Peyer's patch (tissue), 4 donors: ENCODE data around the gene TMEM169. TPM values are rescaled to one million over a fixed set of nuclear protein-coding genes. Genes with fewer than 3 reads are reported as not detected.

Experiments used
- DNase-seq, 3 donors: peaks; one replicate each; pipeline ENCODE4 v3.0.0-alpha.2; 2017 to 2019
- H3K27ac ChIP-seq, 4 donors: fragments of 200-600 bp; sonication (generic); one replicate each; pipeline ENCODE4 v1.5.1; 2016 to 2019
- H3K27me3 ChIP-seq, 2 donors: fragments of 200-600 bp; sonication (generic); one replicate each; pipeline ENCODE4 v1.5.1; 2019
- H3K36me3 ChIP-seq, 3 donors: fragments of 200-600 bp; sonication (generic); one replicate each; pipeline ENCODE4 v1.5.1; 2016 to 2019
- H3K4me1 ChIP-seq, 4 donors: fragments of 200-600 bp; sonication (generic); one replicate each; pipeline ENCODE4 v1.5.1; 2016 to 2019
- H3K4me3 ChIP-seq, 4 donors: fragments of 200-600 bp; sonication (generic); 1 replicate in 3 of 4; 2 replicates in 1 of 4; pipeline ENCODE4 v1.5.1; 2016 to 2019; ENCODE audit warnings: mild to moderate bottlenecking in 1 of 4
- H3K9me3 ChIP-seq, 4 donors: fragments of 200-600 bp; sonication (generic); one replicate each; pipeline ENCODE4 v1.5.1; 2016 to 2019; ENCODE audit warnings: mild to moderate bottlenecking in 1 of 4
- CTCF ChIP-seq, 6 experiments: fragments of 450-650 bp in 4 of 6; fragments of 200-600 bp in 2 of 6; sonication (generic) in 1 of 6; IDR thresholded peaks; one replicate each; pipeline ENCODE4 v1.5.1; 2017 to 2019; ENCODE audit warnings: antibody characterized with exemption in 6 of 6, mild to moderate bottlenecking in 3 of 6, moderate library complexity in 1 of 6
- POLR2A ChIP-seq, 2 donors: fragments of 450-650 bp; IDR thresholded peaks; one replicate each; pipeline ENCODE4 v1.5.1; 2017; ENCODE audit warnings: antibody characterized with exemption in 2 of 2, mild to moderate bottlenecking in 2 of 2, moderate library complexity in 2 of 2
- total RNA-seq, 4 donors: library from RNA; depleted of rRNA; stranded (reverse); fragments of >200 nt; gene quantifications; one replicate each; pipeline ENCODE4 v1.1.0, GENCODE V29; 2016

The TMEM169 gene
- total RNA-seq, 4 donors from 2014 or later, result 1.6 TPM; not detected in 3

DNA sequence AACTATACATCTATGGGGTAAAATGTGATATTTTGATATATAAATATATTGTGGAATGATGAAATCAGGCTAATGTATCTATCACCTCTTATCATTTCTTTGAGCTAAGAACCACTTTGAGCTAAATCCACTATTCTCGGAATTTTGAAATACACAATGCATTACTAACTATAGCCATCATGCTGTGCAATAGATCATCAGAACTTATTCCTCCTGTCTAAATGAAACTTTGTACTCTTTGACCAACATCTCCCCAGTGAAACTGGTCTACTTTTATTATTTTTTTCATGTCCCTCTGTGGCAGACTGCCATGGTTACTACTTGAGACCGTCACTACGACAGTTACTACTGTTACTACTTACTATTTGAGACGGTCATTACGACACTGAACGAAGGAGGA is 11.5 kb upstream of the TMEM169 start:
- Histone ChIP-seq H3K27ac (no peak overlapping the region), H3K9me3 (no peaks in the 10 kb centered on the region), H3K4me1 (no peaks in the 10 kb centered on the region), H3K4me3 (no peak overlapping the region), H3K27me3 (no peaks in the 10 kb centered on the region), H3K36me3 (peaks cover 0 to 15% (median 0%) of the 10 kb centered on the region in 3 donors)
- TF ChIP-seq POLR2A (IDR thresholded peaks at IDR 0.05), result no peak
- no peak for TF ChIP-seq CTCF (IDR thresholded peaks at IDR 0.05)
- no peak for DNase-seq

- Histone ChIP-seq H3K9me3 (no peaks in the 10 kb centered on the region), H3K27ac (no peak overlapping the region), H3K4me3 (no peak overlapping the region), H3K36me3 (peaks cover 0 to 6% (median 0%) of the 10 kb centered on the region in 3 donors), H3K4me1 (peaks cover 0 to 2% (median 0%) of the 10 kb centered on the region in 4 donors), H3K27me3 (no peaks in the 10 kb centered on the region)
- TF ChIP-seq POLR2A (IDR thresholded peaks at IDR 0.05) (no peak), CTCF (IDR thresholded peaks at IDR 0.05) (no peak)
- DNase-seq, result no peak
Observed at GRCh38 chr2:216071111-216071851, 10.4 kb upstream of the TMEM169 start.

DNA sequence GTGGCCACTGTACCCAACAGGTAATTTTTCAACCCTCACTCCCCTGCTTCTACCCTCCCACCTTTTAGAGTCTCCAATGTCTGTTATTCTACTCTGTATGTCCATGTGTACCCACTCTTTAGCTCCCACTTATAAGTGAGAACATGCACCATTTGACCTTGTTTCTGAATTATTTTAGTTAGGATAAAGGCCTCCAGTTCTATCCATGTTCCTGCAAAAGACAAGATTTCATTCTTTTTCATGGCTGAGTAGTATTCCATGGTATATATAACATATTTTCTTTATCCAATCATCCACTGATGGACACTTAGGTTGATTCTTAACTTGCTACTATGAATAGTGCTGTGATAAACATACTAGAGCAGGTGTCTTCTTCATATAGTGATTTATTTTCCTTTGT is 9.2 kb upstream of the TMEM169 start:
- Histone ChIP-seq H3K4me1 (peaks cover 0 to 13% (median 0%) of the 10 kb centered on the region in 4 donors), H3K27me3 (no peaks in the 10 kb centered on the region), H3K9me3 (no peaks in the 10 kb centered on the region), H3K36me3 (peaks cover 0 to 5% (median 0%) of the 10 kb centered on the region in 3 donors), H3K4me3 (no peak overlapping the region), H3K27ac (no peak overlapping the region)
- no peak for TF ChIP-seq POLR2A (IDR thresholded peaks at IDR 0.05)
- no peak for TF ChIP-seq CTCF (IDR thresholded peaks at IDR 0.05)
- DNase-seq, result no peak

- Histone ChIP-seq H3K27me3 (no peaks in the 10 kb centered on the region), H3K4me3 (no peak overlapping the region), H3K36me3 (peaks cover 0 to 5% (median 0%) of the 10 kb centered on the region in 3 donors), H3K9me3 (no peaks in the 10 kb centered on the region), H3K27ac (no peak overlapping the region), H3K4me1 (peaks cover 0 to 13% (median 0%) of the 10 kb centered on the region in 4 donors)
- TF ChIP-seq POLR2A (IDR thresholded peaks at IDR 0.05), result no peak
- TF ChIP-seq CTCF (IDR thresholded peaks at IDR 0.05), result no peak
- no peak for DNase-seq
Observed at GRCh38 chr2:216073773-216074172, 7.9 kb upstream of the TMEM169 start.

DNA sequence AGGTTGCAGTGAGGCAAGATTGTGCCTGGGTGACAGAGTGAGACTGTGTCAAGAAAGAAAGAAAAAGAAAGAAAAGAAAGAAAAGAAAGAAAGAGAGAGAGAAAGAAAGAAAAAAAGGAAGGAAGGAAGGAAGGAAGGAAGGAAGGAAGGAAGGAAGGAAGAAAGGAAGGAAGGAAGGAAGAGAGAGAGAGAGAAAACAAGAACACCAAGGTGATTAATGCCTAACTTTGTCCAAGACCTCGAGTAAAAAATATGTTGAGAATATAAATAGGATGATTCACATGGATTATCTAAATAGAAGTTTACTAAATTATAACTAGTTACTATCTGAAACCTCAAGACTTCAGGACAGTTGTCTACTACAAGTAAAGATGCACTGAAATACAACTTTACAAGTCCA is 7.3 kb upstream of the TMEM169 start:
- TF ChIP-seq CTCF (IDR thresholded peaks at IDR 0.05) (no peak), POLR2A (IDR thresholded peaks at IDR 0.05) (no peak)
- no peak for DNase-seq

More for the DNA sequence above, 7.3 kb upstream of the TMEM169 start:
- H3K27me3 ChIP-seq, result no peaks in the 10 kb centered on the region
- peaks cover 0 to 13% (median 0%) of the 10 kb centered on the region in 4 donors for H3K4me1 ChIP-seq
- H3K9me3 ChIP-seq, result no peaks in the 10 kb centered on the region
- peaks cover 0 to 5% (median 0%) of the 10 kb centered on the region in 3 donors for H3K36me3 ChIP-seq
- H3K27ac ChIP-seq, result no peak overlapping the region
- H3K4me3 ChIP-seq, result no peak overlapping the region
